Measurements from ENCODE around the gene TRAK2. TPM values are rescaled to one million over a fixed set of nuclear protein-coding genes. Genes with fewer than 3 reads are reported as not detected.

Gene TRAK2
- total RNA-seq, 1 experiment from 2014 or later = 15.2 TPM

DNA sequence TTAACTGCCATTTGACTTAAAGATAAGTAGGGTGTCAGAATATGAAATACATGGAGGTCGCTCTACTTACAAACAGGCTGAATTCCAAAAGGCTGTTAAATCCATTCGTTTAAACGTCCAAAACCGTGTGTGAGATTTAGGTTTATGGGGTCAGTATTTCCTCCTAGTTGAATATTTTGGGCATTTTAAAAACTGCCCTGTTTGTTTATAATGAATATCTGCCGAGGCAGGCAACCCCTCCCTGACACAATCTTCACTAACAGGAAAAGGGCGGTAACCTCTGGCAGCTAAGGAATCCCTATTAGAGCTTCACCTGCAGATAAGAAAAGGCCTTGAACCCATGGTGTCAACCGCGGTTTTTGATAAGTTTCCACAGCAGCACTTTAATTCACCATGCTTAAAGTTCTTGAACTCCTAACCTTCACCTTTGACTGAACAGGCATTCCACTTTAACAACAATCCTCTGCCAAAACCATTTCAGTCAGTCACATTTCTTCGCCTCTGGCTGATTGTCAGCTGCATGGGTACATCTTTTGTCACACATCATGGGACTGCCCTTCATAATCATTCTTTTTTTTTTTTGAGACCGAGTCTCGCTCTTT, 17.8 kb downstream of the TRAK2 start (continued):
- no peak for TF ChIP-seq ATF3 (IDR thresholded peaks at IDR 0.05)
- TF ChIP-seq MAX (IDR thresholded peaks at IDR 0.05) = no peak
- TF ChIP-seq JUND (IDR thresholded peaks at IDR 0.05) = no peak

GRCh38 chr2:201432621-201433393, 18.5 kb downstream of the TRAK2 start:
- Histone ChIP-seq H3K4me3 (replicated peaks in 1 of 2; ENCODE audit: low read depth in 1 of 2, low read length in 2 of 2) (no peak overlapping the region), H3K36me3 (ENCODE audit: control insufficient read depth in 1 of 2, insufficient read depth in 2 of 2, low read length in 2 of 2) (no peaks in the 10 kb centered on the region), H3K4me1 (ENCODE audit: control insufficient read depth in 1 of 2, insufficient read depth in 2 of 2, low read length in 2 of 2) (no peaks in the 10 kb centered on the region), H3K27me3 (ENCODE audit: insufficient read depth, low read length) (no peaks in the 10 kb centered on the region), H3K79me2 (ENCODE audit: insufficient read depth, low read length) (no peaks in the 10 kb centered on the region; the same call in 1 of the 2 replicates), H3K27ac (ENCODE audit: low read depth, low read length) (no peak overlapping the region), H3K9ac (ENCODE audit: low read length) (no peak overlapping the region), H3K4me2 (ENCODE audit: low read length) (no peak overlapping the region), H2AFZ (ENCODE audit: low read depth, low read length, poor library complexity, severe bottlenecking) (no peak overlapping the region), H3K9me3 (ENCODE audit: control insufficient read depth in 1 of 2, insufficient read depth in 1 of 2, low read depth in 1 of 2, low read length in 2 of 2) (no peaks in the 10 kb centered on the region), H4K20me1 (ENCODE audit: insufficient read depth) (no peaks in the 10 kb centered on the region), H3K9me2 (ENCODE audit: insufficient read depth) (no peaks in the 10 kb centered on the region)
- ATAC-seq = no peak
- no peak for TF ChIP-seq EZH2phosphoT487 (IDR thresholded peaks at IDR 0.05; ENCODE audit: borderline replicate concordance)
- TF ChIP-seq REST (IDR thresholded peaks at IDR 0.05; ENCODE audit: low read depth) = no peak
- no peak for TF ChIP-seq CBX3 (IDR thresholded peaks at IDR 0.05; ENCODE audit: low read depth)
- no peak for TF ChIP-seq POLR2A (IDR thresholded peaks at IDR 0.05; ENCODE audit: borderline replicate concordance, extremely low read depth, insufficient read depth, insufficient read length)
- no peak for TF ChIP-seq JUND (IDR thresholded peaks at IDR 0.05)
- TF ChIP-seq SRF (IDR thresholded peaks at IDR 0.05; ENCODE audit: low read depth) = no peak
- TF ChIP-seq RAD21 (IDR thresholded peaks at IDR 0.05; ENCODE audit: low read depth) = no peak
- TF ChIP-seq ZFX (IDR thresholded peaks at IDR 0.05) = no peak
- no peak for TF ChIP-seq MAX (IDR thresholded peaks at IDR 0.05)
- no peak for TF ChIP-seq TCF7L2 (IDR thresholded peaks at IDR 0.05; ENCODE audit: borderline replicate concordance, extremely low read depth, insufficient read depth, insufficient read length)
- TF ChIP-seq SP1 (IDR thresholded peaks at IDR 0.05; ENCODE audit: low read depth) = no peak
- no peak for TF ChIP-seq SIN3A (IDR thresholded peaks at IDR 0.05; ENCODE audit: low read depth)
- no peak for TF ChIP-seq ELF1 (IDR thresholded peaks at IDR 0.05; ENCODE audit: borderline replicate concordance, low read depth)
- no peak for TF ChIP-seq EZH2 (IDR thresholded peaks at IDR 0.05)
- TF ChIP-seq FOSL1 (IDR thresholded peaks at IDR 0.05; ENCODE audit: low read depth) = no peak
- TF ChIP-seq ZNF274 (IDR thresholded peaks at IDR 0.05; ENCODE audit: low read depth, low read length) = no peak
- TF ChIP-seq POLR2AphosphoS5 (IDR thresholded peaks at IDR 0.05; ENCODE audit: low read depth, low read length) = no peak
- no peak for TF ChIP-seq ATF3 (IDR thresholded peaks at IDR 0.05)
- no peak for TF ChIP-seq EGR1 (IDR thresholded peaks at IDR 0.05; ENCODE audit: low read depth)
- no peak for TF ChIP-seq CEBPB (IDR thresholded peaks at IDR 0.05; ENCODE audit: low read depth)
- POLR2A ChIA-PET = no interaction called here
- BruUV-seq (replicated peaks) = no TSS peak
- RAD21 ChIA-PET (ENCODE audit: low non-redundant PET in 1 of 2, low total read pairs in 2 of 2, uncharacterized antibody in 2 of 2, unreplicated experiment in 2 of 2) = no interaction called here
- intact Hi-C loops (cut with micrococcal nuclease) = no loop called here
- CTCF ChIA-PET = no interaction called here
- no peak for DNase-seq (ENCODE audit: low read depth, low spot score)
